Suprapubic skin (tissue), 4 donors: ENCODE measurements around the gene NUP160. TPM values are rescaled to one million over a fixed set of nuclear protein-coding genes. Genes with fewer than 3 reads are reported as not detected.
"Not testable (repeated sequence)": the region's sequence is repeated elsewhere in the genome, so short reads cannot be mapped to it uniquely, and the experiment has no call there.

Experiments
- DNase-seq, 2 donors: peaks; one replicate each; pipeline ENCODE4 v3.0.0-alpha.2; 2019; ENCODE audit warnings: low spot score in 2 of 2
- H3K27ac ChIP-seq: fragments of 200-600 bp; sonication (generic); one replicate; pipeline ENCODE4 v1.5.1; 2019
- H3K27me3 ChIP-seq: fragments of 200-600 bp; sonication (generic); one replicate; pipeline ENCODE4 v1.5.1; 2019
- H3K36me3 ChIP-seq: fragments of 200-600 bp; sonication (generic); one replicate; pipeline ENCODE4 v1.5.1; 2019
- H3K4me1 ChIP-seq: fragments of 200-600 bp; sonication (generic); one replicate; pipeline ENCODE4 v1.5.1; 2019
- H3K4me3 ChIP-seq: fragments of 200-600 bp; sonication (generic); one replicate; pipeline ENCODE4 v1.5.1; 2019; ENCODE audit warnings: mild to moderate bottlenecking
- H3K9me3 ChIP-seq: fragments of 200-600 bp; sonication (generic); one replicate; pipeline ENCODE4 v1.5.1; 2019
- EP300 ChIP-seq: sonication (generic); formaldehyde crosslinking; IDR thresholded peaks from one replicate; pipeline ENCODE4 v1.6.1; 2017; ENCODE audit warnings: antibody characterized with exemption
- POLR2A ChIP-seq, 2 donors: fragments of 450-650 bp; IDR thresholded peaks; one replicate each; pipeline ENCODE4 v1.6.1; 2017; ENCODE audit warnings: antibody characterized with exemption in 2 of 2, mild to moderate bottlenecking in 2 of 2, moderate library complexity in 2 of 2
- POLR2AphosphoS5 ChIP-seq, 3 donors: sonication (generic); formaldehyde crosslinking; IDR thresholded peaks; one replicate each; pipeline ENCODE4 v1.6.1; 2017; ENCODE audit warnings: antibody characterized with exemption in 3 of 3
- WGBS: methylation state at CpG from one replicate; pipeline ENCODE4 v1.1.5; 2018; 5-methylcytosine and 5-hydroxymethylcytosine counted together
- total RNA-seq, 4 donors: library from RNA; depleted of rRNA; stranded (reverse); fragments of >200 nt; gene quantifications; one replicate each; pipeline ENCODE4 v1.1.0, GENCODE V29; 2016
- TF ChIP-seq, protein P1 (sequence below), 2 donors: fragments of 200-600 bp in 1 of 2; fragments of 450-650 bp in 1 of 2; sonication (generic) in 1 of 2; IDR thresholded peaks; one replicate each; pipeline ENCODE4 v1.5.1; 2016 to 2019; ENCODE audit warnings: antibody characterized with exemption in 2 of 2, mild to moderate bottlenecking in 1 of 2, moderate library complexity in 1 of 2

Gene NUP160, protein sequence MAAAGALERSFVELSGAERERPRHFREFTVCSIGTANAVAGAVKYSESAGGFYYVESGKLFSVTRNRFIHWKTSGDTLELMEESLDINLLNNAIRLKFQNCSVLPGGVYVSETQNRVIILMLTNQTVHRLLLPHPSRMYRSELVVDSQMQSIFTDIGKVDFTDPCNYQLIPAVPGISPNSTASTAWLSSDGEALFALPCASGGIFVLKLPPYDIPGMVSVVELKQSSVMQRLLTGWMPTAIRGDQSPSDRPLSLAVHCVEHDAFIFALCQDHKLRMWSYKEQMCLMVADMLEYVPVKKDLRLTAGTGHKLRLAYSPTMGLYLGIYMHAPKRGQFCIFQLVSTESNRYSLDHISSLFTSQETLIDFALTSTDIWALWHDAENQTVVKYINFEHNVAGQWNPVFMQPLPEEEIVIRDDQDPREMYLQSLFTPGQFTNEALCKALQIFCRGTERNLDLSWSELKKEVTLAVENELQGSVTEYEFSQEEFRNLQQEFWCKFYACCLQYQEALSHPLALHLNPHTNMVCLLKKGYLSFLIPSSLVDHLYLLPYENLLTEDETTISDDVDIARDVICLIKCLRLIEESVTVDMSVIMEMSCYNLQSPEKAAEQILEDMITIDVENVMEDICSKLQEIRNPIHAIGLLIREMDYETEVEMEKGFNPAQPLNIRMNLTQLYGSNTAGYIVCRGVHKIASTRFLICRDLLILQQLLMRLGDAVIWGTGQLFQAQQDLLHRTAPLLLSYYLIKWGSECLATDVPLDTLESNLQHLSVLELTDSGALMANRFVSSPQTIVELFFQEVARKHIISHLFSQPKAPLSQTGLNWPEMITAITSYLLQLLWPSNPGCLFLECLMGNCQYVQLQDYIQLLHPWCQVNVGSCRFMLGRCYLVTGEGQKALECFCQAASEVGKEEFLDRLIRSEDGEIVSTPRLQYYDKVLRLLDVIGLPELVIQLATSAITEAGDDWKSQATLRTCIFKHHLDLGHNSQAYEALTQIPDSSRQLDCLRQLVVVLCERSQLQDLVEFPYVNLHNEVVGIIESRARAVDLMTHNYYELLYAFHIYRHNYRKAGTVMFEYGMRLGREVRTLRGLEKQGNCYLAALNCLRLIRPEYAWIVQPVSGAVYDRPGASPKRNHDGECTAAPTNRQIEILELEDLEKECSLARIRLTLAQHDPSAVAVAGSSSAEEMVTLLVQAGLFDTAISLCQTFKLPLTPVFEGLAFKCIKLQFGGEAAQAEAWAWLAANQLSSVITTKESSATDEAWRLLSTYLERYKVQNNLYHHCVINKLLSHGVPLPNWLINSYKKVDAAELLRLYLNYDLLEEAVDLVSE (N-terminal part only)
- 10 to 100 TPM; 17.5 to 55.7 (median 26.6) TPM for total RNA-seq

GRCh38 chr11:47847892-47848699, at the start of gene NUP160:
NUP160 (minus strand) TSS chr11:47848350; CDS start chr11:47848318, 32 bp downstream.
- Histone ChIP-seq H3K9me3 (no peaks in the 10 kb centered on the region), H3K27me3 (no peaks in the 10 kb centered on the region), H3K4me3 (peak within 1 kb of the TSS; percentile 86), H3K36me3 (peaks cover 4% of the 10 kb centered on the region), H3K4me1 (peaks cover 24% of the 10 kb centered on the region), H3K27ac (peak within 1 kb of the TSS; percentile 94)
- DNase-seq = peak; percentile 90 to 92
- under 1% methylated on average over 49 of the region's 66 CpGs for WGBS
- TF ChIP-seq, protein P1, sequence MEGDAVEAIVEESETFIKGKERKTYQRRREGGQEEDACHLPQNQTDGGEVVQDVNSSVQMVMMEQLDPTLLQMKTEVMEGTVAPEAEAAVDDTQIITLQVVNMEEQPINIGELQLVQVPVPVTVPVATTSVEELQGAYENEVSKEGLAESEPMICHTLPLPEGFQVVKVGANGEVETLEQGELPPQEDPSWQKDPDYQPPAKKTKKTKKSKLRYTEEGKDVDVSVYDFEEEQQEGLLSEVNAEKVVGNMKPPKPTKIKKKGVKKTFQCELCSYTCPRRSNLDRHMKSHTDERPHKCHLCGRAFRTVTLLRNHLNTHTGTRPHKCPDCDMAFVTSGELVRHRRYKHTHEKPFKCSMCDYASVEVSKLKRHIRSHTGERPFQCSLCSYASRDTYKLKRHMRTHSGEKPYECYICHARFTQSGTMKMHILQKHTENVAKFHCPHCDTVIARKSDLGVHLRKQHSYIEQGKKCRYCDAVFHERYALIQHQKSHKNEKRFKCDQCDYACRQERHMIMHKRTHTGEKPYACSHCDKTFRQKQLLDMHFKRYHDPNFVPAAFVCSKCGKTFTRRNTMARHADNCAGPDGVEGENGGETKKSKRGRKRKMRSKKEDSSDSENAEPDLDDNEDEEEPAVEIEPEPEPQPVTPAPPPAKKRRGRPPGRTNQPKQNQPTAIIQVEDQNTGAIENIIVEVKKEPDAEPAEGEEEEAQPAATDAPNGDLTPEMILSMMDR (IDR thresholded peaks at IDR 0.05) = no peak
- TF ChIP-seq POLR2A (IDR thresholded peaks at IDR 0.05) = peak; percentile 59 to 72
- peak in 2 of 3 donors; percentile 87 for TF ChIP-seq POLR2AphosphoS5 (IDR thresholded peaks at IDR 0.05)

- H3K4me3 ChIP-seq = no peak overlapping the region
- no peak overlapping the region for H3K27ac ChIP-seq
- TF ChIP-seq EP300 (no peak), POLR2AphosphoS5 (IDR thresholded peaks at IDR 0.05) (no peak)
- no peaks in the 10 kb centered on the region for H3K9me3 ChIP-seq
- H3K4me1 ChIP-seq = no peaks in the 10 kb centered on the region
- WGBS = 95% methylated on average over 7 of the region's 7 CpGs
- no peaks in the 10 kb centered on the region for H3K27me3 ChIP-seq
- no peak for DNase-seq
- no peaks in the 10 kb centered on the region for H3K36me3 ChIP-seq
These were observed 48.0 kb upstream of the NUP160 start for GRCh38 chr11:47896199-47896598.

DNA sequence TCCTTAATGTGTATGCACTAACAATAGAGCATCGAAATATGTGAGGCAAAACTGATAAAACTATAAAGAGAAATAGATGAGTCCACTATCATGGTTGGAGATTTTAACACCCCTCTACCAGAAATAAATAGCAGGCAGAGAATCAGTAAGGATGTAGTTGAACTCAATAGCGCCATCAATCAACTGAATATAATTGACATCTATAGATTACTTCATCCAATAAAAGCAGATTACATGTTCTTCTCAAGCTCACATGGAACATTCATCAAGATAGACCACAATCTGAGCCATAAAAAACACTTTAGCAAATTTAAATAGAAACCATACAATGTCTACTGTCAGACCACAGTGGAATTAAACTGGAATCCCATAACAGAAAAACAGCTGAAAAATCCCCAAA, 46.9 kb upstream of the NUP160 start:
- Histone ChIP-seq H3K4me3 (no peak overlapping the region), H3K27ac (no peak overlapping the region), H3K4me1 (peaks cover 6% of the 10 kb centered on the region), H3K36me3 (no peaks in the 10 kb centered on the region), H3K27me3 (no peaks in the 10 kb centered on the region), H3K9me3 (no peaks in the 10 kb centered on the region)
- WGBS = 95% methylated on average over 2 of the region's 2 CpGs
- DNase-seq = no peak
- TF ChIP-seq, protein P1 (IDR thresholded peaks at IDR 0.05) = no peak
- no peak for TF ChIP-seq EP300
- TF ChIP-seq POLR2AphosphoS5 (IDR thresholded peaks at IDR 0.05) = no peak
- TF ChIP-seq POLR2A (IDR thresholded peaks at IDR 0.05) = no peak

- H3K36me3 ChIP-seq, H3K9me3 ChIP-seq, H3K4me3 ChIP-seq, H3K27ac ChIP-seq, H3K27me3 ChIP-seq, DNase-seq, H3K4me1 ChIP-seq: not testable (repeated sequence)
- WGBS = 96% methylated on average over 28 of the region's 57 CpGs
These were observed 44.6 kb upstream of the NUP160 start for GRCh38 chr11:47892546-47893276.

DNA sequence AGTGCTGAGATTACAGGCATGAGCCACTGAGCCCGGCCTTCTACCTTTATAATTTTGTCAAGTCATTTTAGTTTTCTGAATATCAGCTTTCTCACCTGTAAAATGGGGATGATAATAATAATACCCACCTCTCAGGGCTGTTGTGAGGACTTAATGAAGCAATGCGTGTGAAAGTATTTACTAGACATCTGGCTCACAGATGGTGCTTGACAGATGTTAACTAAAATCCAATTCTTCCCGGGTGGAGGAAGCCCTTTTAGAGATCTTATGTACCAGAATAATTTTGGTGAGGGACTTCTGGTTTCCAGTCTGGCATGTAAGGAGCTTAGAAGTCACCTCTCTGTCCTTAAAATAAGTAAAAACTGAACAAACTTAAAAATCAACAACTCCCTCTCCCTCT, 43.7 kb upstream of the NUP160 start:
- Histone ChIP-seq H3K27ac (no peak overlapping the region), H3K36me3 (no peaks in the 10 kb centered on the region), H3K4me1 (peaks cover 9% of the 10 kb centered on the region), H3K27me3 (no peaks in the 10 kb centered on the region), H3K4me3 (no peak overlapping the region), H3K9me3 (no peaks in the 10 kb centered on the region)
- no peak for DNase-seq
- whole genome bisulfite sequencing = 78% methylated on average over 3 of the region's 3 CpGs
- TF ChIP-seq POLR2AphosphoS5 (IDR thresholded peaks at IDR 0.05) (no peak), EP300 (no peak), POLR2A (IDR thresholded peaks at IDR 0.05) (no peak)
- TF ChIP-seq, protein P1 (IDR thresholded peaks at IDR 0.05) = no peak
